Activated naive CD8-positive, alpha-beta T cell treated with anti-CD3 and anti-CD28 coated beads, Interleukin-2, amount 50 U/mL, for 16 hours (primary cell): ENCODE results near the gene DYRK1A.

Experiments used
- DNase-seq: peaks from one replicate; pipeline ENCODE4 v3.0.0-alpha.2; 2020; ENCODE audit warnings: low read depth, low spot score

DYRK1A gene

DNA sequence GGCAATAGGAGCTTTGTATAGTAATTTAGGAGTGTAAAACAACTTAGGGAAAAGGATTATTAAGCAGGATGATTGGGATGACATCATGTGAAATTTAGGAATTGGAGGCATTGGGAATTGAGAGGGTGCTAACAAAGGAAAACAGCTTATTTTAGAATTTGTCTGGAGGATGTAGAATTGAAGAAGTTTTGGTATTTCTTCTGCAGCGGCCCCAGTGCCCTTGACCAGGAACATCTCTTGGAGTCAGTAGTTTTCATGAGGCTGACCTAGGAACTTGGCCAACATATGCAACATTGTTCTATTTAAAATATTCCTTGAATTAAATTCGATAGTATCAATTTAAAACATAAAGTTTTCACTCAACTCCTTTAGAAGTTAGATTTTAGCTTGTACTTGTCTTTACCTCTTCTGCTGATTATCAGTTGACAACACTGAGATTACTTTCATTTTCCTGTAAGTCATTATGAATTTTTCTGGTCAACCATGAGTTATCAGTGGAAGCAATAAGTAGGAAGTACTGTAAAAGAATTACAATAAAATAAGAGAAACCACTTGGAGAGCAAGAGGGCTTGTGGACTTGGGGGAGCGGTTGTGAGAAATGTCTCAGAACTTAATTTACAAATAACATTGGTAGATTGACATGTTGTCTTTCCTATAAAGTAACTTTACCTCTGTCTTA lies 52.8 kb downstream of the DYRK1A start:
- DNase-seq = no peak

DNA sequence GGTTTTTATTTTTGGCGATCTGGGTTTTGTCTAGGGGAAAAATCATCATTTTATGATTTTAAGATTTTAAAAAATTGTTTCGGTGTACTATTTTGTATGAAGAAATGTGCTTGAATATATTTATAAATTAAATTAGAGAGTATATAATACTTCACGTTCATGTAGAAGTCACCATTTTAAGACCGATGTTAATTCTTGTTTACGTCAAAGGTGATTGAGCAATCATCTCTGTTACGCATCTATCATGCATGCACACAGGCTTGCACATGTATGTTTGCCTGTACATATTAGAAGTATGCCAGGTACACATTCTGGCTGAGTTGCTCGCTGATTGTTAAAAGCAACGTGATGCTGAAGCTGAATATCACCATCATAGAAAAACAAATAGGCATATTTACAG lies 54.7 kb downstream of the DYRK1A start:
- DNase-seq = no peak

DNA sequence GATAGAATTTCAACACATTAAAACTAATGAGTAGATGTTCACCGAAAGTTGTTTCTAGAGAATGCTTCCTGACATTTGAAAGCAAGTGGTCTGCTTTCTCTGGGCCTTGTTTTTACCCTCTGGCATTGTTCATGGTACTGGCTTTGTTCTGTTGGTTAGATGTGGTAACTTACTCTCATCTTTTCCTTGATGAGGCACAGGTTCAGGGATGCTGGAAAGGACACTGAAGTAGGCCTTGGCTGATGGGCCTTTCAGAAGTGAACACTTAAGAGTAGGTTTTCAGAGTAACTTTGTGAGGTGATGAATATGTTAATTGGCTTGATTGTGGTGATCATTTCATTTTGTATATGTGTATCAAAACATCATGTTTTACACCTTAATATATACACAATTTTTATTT lies 55.8 kb downstream of the DYRK1A start:
- DNase-seq = no peak

DNA sequence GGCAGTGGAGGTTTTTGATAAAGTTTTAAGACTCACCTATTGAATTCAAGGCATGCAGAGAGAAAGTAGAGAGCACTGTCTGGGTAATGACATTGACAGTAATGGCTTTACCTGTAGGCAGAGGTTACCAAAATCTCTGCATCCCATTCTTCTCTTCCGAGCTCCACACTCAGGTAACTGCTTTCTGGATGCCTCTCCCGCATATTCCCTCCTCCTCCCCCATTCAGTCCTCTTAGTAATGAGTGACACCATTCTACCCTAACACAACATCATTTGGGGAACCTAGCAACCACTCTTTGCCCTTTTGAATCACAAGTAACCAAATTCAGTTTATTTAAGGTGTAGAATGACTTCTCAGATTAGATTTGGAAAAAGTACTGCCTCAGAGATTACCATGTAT lies 56.5 kb downstream of the DYRK1A start:
- DNase-seq = no peak

DNA sequence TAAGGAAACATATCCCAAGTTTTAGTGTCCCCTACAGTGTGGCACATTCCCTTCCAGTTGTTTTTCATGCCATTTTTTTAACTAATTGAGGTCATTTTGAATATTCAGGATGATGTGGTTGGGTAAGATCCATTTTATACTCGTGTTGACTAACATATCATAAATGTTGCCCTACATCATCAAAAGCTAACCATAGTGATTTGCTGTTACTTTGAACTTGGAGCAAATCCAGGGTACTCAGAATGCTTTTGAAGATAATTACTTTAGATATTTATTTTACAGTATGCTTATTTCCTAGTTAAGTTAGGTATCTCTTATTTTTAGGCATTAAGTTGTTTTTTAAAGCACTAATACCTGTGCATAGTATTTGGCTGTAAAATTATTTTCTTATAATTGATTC lies 57.8 kb downstream of the DYRK1A start:
- no peak for DNase-seq

DNA sequence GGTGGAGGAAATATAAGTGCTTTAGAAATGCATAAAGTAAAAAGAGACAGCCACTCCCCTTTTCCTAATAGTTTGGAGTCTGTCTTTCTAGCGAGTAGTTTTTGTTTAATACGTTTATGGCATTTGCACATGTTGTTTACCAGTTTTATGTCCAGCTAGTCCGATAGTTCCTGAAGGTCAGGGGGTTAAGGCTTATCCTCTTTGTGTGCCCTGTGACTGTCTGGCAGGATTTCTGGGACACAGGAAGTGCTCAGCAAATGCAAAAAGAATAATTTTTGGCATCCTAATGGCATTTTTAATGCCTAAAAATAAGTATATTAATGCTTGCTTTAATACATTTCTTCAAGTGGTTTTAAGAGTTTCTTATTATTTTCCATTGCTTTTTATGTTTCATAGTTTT lies 58.4 kb downstream of the DYRK1A start:
- DNase-seq = no peak

DNA sequence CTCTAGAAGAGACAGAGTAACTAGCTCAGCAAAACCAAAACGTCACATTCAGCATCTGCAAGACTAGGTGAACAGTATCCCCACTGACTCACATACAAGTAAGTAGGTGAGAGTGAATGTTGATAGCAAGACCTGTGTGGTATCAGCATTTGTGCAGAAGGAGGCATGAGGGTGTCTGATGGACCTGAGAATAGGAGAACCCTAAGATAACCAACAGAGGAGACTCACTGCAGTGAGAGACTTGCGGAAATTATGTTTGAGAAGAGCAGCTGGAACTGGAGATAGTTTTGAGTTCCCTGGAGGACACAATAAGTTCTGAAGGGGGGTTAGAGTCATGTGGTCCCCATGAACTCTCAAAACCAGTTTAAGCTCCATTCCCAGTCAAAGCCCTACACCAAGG lies 59.1 kb downstream of the DYRK1A start:
- DNase-seq = no peak

DNA sequence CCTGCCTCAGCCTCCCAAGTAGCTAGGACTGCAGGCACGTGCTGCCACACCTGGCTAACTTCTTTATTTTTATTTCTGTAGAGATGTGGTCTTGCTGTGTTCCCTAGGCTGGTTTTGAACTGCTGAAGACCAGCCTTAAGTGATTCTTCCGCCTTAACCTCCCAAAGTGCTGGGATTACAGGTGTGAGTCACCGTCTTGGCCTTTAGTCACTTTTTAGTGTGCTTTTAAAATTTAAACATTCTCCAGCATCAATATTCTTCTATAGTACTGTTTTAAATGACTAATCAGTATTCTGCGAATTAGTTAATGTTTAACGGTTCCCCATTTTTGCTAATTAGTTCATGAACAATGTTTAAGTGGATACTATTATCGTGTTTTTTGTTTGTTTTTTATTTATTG lies 60.6 kb downstream of the DYRK1A start:
- DNase-seq = no peak

DNA sequence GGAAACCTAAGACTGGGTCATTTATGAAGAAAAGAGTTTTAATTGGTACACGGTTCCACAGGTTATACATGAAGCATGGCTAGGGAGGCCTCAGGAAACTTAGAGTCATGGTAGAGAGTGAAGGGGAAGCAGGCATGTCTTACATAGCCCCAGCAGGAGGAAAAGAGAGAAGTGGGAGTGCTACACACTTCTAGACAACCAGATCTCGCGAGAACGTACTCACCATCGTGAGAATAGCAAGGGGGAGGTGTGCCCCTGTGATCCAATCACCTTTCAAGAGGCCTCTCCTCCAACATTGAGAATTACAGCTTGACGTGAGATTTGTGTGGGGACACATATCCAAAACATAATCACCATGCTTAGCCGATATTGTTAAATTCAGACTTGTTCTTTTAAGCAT lies 62.8 kb downstream of the DYRK1A start:
- no peak for DNase-seq

DNA sequence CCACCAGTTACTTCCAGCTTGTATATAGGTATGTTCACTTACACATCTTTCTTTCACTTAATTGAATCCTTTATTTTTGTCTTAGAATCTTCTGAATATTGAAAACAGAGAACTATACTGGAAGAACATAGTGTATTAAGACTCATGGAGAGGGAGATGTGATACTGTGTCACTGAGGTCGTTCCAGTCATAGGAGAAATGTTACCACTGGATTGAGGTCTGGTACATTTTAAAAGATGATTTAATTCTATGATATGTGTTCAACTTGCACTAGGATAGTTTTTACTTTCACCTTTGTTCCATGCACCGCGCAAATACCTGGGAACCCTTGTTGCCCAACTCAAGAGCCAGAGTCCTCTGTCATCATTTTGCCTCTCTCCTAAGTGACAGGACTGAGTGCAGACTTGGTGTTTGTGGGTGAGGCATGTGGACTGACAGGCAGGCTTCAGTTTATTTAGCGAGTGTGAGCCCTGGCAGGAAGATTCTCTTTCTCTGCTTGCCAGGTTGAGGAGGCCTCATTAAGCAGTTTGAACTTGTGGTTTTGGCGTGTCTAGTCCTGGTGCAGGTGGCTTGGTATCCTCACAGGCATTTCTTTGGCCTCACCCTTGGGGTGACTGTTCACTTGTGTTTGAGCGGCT lies 63.7 kb downstream of the DYRK1A start:
- DNase-seq = no peak

DNA sequence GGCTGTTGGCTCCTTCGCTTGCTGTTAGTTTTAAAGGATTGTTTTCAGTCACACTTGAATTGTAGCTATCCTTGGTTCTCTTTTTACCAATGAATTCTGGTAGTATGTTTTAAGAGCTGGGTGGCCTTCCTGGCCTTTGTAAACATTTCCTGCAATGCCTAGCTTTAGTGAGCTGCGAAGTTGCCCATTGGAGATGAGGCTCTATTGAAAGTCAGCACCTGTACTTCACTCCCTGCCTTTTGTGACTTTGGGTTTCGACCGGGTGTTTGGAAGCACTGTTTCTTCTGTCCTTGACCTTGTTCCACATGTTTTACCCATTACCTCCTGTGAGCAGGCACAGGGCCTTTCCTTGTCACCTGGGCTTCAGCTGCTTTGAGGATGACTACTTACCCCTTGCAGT lies 64.7 kb downstream of the DYRK1A start:
- DNase-seq = no peak

DNA sequence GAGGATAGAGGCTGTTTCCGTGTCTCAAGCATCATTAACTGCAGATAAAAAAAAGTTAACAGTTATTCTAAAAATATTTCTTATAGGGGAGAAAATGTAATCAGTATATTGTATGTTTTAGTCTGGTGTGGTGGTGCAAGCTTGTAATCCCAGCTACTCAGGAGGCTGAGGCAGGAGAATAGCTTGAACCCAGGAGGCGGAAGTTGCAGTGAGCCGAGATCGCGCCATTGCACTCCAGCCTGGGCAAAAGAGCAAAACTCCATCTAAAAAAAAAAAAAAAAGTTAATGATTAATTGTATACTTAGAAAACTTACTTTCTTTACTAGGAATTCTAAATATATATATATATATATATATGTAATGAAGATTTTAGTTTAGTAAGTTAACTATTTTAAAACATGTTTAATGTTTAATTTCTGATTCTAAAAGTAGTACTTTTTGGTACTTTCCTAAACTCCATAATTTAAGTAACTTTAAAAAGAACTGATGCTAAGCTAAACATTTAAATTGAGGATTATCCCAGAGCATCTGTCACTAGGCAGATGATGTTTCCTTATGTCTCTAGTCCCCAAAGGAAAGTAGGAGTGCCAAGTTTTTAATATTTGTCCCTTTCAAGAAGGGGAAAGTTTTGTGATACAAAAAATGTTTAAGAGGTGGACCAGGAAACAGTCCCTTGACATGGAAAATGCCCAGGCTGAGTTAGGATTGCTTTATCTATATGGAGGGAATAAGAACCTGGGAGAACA lies 66.3 kb downstream of the DYRK1A start:
- no peak for DNase-seq

DNA sequence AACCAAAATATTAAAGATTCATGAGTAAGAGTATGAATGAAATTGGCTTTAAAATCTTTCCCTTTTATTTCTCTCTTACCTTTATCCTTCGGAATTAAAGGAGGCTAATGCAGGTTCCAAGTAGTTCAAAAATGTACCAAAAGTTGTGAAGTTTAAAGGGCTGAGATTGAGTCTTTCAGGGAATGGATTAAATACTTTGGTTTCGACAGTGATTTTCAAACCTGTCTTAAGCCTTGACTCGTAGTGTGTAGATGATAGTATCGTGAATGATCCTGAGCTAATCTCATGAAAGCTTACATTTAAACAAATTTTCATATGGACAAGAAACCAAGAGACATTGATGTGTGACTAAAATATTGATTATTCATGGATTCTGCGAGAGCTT lies 66.9 kb downstream of the DYRK1A start:
- no peak for DNase-seq

DNA sequence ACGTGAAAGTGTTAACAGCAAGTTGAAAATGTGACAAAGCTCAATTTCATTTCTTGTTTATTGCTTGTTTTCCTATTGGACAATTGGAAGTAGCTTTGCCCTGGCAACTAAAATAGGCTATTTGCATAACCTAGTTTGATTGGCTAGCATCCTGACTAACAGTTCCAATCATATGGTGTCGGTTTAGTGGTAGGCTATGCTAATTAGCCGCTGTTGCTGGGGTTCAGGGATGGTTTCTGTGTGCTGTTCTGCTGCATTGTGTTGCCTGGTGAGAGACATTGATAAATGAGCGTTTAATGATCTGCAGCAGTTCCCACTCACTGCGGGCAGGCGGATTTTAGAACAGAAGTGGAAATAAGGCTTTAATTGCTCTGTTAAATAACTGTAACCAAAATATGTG lies 68.5 kb downstream of the DYRK1A start:
- DNase-seq = no peak

DNA sequence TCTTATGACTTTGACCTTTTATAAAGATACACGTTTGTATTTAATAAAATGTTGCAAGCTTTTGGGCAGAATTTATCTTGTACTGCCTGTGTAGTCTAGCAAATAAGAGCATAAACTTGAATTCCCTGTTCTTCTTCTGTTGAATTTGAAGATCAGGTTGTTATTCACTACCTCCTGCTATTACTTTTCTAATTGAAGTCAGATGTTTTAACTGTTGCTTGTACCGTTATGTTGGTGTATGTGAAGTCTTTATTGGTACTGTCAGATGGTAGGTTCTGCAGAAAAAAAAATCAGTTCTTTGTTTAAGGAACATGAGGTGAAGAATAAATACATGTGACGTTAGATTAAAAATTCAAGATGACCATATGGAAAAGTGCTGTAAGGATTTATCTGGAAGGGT lies 69.1 kb downstream of the DYRK1A start:
- DNase-seq = no peak

DNA sequence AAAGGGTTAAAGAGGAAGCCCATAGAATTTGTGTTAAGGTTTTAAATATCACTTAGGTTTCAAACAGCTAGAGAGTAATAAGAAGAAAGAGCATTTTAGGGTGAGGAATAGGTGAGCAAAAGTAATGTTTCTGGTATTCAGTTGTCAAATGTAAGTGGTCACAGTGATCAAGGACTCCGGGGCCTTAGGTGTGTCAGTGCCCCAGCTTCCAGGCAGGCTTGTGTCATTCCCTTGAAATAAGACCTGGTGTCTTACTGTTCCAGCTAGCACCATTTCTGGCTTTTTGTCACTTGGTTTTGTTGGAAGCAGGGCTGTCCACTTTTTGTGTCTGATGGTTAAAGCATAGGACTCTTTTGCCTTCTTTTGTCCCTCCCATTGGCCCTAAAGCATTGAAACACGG lies 69.6 kb downstream of the DYRK1A start:
- DNase-seq = no peak

DNA sequence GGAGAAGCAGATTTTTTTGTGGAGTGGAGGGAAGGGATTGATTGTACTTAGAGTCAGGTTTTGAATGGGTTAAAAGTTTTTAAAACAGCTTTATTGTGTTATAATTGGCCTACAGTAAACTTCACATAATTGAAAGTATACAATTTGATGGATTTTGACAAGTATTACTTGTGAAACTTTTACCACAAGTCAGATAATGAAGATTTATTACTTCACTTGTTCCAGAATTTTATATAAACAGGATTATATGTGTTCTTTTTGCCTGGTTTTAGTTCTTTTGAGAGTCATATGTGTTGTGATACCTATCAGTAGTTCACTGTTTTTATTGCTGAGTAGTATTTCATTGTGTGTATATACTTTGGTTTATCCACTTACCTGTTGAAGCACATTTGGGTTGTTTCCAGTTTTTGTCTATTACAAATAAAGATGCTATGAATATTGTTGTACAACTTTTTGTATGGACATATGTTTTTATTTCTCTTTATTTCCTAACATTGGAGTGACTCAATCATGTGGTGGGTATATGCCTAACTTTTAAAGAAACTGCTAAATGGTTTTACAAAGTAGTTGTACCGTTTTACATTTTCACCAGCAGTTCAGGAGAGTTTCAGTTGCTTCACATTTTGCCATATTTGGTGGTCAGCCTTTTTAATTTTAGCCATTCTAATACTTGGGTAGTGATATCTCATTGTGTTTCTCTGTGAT lies 71.0 kb downstream of the DYRK1A start:
- DNase-seq = no peak

DNA sequence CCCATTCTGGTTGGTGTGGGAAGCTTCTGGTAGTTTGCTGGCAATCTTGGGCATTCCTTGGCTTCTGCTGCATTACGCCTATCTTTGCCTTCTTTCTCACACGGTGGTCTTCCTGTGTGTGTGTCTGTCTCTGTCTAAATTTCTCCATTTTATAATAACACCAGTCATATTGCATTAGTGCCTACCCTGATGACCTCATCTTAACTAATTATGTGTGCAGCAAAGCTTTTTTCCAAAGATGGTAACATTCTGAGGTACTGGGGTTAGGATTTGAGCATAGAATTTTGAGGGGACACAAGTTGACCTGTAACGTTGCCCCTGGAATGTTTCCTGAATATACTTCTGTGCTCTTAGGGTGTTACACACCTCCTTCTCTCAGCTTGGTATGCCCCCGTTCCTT lies 77.1 kb downstream of the DYRK1A start:
- DNase-seq = no peak

DNA sequence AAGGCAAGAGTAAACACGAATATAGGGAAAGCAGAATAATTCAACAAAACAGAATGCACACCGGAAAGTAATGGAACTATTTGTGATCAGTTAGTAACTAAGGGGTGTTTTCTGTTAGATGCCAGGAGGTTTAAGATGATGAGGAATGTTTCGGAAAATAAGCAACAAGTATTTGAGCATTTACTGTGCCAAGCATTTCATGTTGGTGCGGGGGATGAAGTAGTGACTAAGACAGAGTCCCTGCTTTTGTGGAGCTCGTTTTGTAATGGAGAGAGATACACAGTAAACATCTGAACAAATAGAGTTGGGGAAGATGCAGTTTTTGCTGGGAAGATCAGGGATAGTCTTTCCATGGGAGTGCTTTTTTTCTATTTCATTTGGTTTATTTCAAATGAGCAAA lies 78.7 kb downstream of the DYRK1A start:
- no peak for DNase-seq

DNA sequence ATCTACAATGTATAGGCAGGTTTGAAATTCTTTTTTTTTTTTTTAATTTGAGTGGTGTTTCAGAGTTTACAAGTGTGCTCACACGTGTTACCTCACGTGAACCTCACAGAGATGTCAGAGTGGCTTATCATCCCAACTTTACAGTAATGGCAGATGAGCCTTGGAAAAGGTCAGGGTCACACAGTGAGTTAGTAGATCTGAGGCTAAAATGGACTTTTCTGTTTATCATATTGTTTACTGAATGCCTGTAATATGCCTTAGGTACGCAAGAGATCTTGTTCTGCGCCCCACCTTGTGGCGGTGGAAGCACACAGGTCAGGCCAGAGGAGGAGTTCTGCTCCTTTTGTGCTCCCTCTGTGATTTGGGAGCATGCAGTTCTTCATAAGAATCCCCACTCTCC lies 80.0 kb downstream of the DYRK1A start:
- no peak for DNase-seq

DNA sequence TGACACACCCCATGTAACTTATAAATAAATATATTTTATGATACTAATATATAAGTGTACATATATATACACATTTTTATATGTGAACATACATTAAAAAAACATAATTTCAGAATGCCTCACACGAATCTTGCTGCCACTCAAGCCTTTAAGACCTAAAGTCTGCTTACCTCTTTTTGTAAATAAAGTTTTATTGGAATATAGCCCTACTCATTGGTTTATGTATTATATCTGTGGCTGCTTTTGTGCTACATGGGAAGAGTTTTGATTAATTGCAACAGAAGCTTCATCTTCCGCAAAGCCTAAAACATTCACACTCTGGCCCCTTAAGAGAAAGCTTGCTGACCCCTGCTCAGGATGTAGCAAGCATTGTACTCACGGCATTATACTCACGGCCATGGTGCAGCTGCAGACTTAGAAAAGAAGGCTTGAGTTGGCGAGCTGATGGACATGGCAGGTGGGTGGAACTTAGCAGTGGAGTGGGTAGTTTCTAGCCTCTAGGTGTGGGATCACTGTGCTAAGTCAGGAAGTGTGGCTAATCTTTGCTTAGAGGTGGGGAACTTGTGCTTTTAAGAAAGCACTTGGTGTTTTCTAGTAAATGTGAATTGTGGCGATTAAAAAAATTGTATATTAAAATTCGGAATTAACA lies 80.8 kb downstream of the DYRK1A start:
- no peak for DNase-seq

DNA sequence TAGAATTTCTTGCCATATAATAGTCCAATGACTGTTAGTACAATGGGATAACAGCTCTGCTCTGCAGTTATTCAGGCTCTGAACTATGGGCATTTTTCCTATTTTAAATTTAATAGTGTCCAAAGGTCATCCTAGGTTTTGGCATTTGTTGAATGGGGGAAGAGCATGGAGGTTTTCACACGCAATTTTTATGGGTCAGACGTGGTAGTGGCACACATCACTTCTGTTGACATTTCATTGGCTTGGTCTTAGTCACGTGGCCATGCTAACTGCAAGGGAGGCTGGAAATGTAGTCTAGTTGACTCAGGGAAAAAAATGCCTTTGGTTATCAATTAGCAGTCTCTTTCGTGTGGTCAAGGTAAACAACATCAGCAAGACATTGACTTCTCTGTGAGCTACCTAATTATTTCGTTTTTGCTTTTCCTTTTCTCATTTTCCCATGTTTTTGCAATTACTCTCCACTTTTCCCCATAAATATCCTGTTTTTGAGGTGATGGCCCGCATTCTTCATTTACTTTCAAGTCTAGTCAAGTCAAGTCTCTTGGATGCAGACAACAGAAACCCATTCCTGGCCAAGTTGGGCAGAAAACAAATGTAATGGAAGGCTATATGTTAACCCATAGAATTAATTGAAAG lies 82.8 kb downstream of the DYRK1A start:
- DNase-seq = no peak
